Nephron progenitor cell (in vitro differentiated cells): ENCODE results near the gene OR6C65.
"Not testable (repeated sequence)": the region's sequence is repeated elsewhere in the genome, so short reads cannot be mapped to it uniquely, and the experiment has no call there.

Experiments
- DNase-seq: peaks from one replicate; pipeline ENCODE4 v3.0.0; 2021
- H3K27ac Mint-ChIP-seq: 2 replicates; pipeline ENCODE4 v1.8.0; 2021; ENCODE audit warnings: mild to moderate bottlenecking, moderate library complexity, mixed read lengths
- H3K27me3 Mint-ChIP-seq: 2 replicates; pipeline ENCODE4 v1.8.0; 2021; ENCODE audit warnings: mild to moderate bottlenecking, low read depth, mixed read lengths; ENCODE audit not compliant: poor library complexity
- H3K36me3 Mint-ChIP-seq: 2 replicates; pipeline ENCODE4 v1.8.0; 2021; ENCODE audit warnings: low read depth, mixed read lengths
- H3K4me1 Mint-ChIP-seq: 2 replicates; pipeline ENCODE4 v1.8.0; 2021; ENCODE audit warnings: mixed read lengths
- H3K4me3 Mint-ChIP-seq: 2 replicates; pipeline ENCODE4 v1.8.0; 2021; ENCODE audit warnings: mild to moderate bottlenecking, moderate library complexity, mixed read lengths
- H3K9me3 Mint-ChIP-seq: 2 replicates; pipeline ENCODE4 v1.8.0; 2021; ENCODE audit warnings: mild to moderate bottlenecking, moderate library complexity, mixed read lengths
- TF ChIP-seq, protein P1 (sequence below): fragments of 200-600 bp; sonication (generic); IDR thresholded peaks from 2 replicates; pipeline ENCODE4 v1.5.0; 2021; ENCODE audit warnings: antibody characterized with exemption

Gene OR6C65

GRCh38 chr12:55416961-55417360, 16.6 kb downstream of the OR6C65 start:
- Mint-ChIP-seq H3K27me3 (no peaks in the 10 kb centered on the region), H3K27ac (no peak overlapping the region), H3K9me3 (peaks cover 23% of the 10 kb centered on the region), H3K36me3 (peaks cover 12% of the 10 kb centered on the region), H3K4me1 (no peaks in the 10 kb centered on the region), H3K4me3 (no peak overlapping the region)
- DNase-seq, result no peak
- TF ChIP-seq, protein P1, sequence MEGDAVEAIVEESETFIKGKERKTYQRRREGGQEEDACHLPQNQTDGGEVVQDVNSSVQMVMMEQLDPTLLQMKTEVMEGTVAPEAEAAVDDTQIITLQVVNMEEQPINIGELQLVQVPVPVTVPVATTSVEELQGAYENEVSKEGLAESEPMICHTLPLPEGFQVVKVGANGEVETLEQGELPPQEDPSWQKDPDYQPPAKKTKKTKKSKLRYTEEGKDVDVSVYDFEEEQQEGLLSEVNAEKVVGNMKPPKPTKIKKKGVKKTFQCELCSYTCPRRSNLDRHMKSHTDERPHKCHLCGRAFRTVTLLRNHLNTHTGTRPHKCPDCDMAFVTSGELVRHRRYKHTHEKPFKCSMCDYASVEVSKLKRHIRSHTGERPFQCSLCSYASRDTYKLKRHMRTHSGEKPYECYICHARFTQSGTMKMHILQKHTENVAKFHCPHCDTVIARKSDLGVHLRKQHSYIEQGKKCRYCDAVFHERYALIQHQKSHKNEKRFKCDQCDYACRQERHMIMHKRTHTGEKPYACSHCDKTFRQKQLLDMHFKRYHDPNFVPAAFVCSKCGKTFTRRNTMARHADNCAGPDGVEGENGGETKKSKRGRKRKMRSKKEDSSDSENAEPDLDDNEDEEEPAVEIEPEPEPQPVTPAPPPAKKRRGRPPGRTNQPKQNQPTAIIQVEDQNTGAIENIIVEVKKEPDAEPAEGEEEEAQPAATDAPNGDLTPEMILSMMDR, result no peak

- peaks cover 20% of the 10 kb centered on the region for H3K9me3 Mint-ChIP-seq
- TF ChIP-seq, protein P1, result no peak
- no peaks in the 10 kb centered on the region for H3K27me3 Mint-ChIP-seq
- no peak overlapping the region for H3K4me3 Mint-ChIP-seq
- no peaks in the 10 kb centered on the region for H3K4me1 Mint-ChIP-seq
- H3K27ac Mint-ChIP-seq, result no peak overlapping the region
- DNase-seq, result no peak
- H3K36me3 Mint-ChIP-seq, result peaks cover 12% of the 10 kb centered on the region
These were observed 20.1 kb downstream of the OR6C65 start for GRCh38 chr12:55420307-55420962.

DNA sequence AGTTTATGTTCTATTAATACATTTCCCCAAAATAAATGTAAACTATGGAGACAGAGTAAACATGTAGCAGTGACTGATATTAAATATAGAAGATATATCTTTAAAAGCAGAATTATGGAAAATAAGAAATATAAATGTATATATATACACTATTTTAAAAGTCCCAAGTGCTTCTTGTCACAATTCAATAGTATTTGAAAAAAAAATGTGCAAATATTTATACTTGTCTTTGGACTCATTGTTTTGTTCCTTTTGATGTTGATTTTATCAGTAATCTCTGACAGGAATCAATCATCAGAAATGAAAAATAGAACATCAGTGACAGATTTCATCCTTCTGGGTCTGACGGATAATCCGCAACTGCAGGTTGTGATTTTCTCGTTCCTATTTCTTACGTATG, 25.6 kb downstream of the OR6C65 start, which contains the start of gene OR6C76:
OR6C76 (plus strand) TSS at position 301 of the 400 bp plus-strand sequence; CDS start at position 301, 0 bp downstream.
- Mint-ChIP-seq H3K27ac (no peak within 1 kb of the TSS), H3K27me3 (no peaks in the 10 kb centered on the region), H3K4me1 (no peaks in the 10 kb centered on the region), H3K4me3 (no peak within 1 kb of the TSS), H3K36me3 (no peaks in the 10 kb centered on the region), H3K9me3 (no peaks in the 10 kb centered on the region)
- DNase-seq, result no peak
- TF ChIP-seq, protein P1, result no peak

DNA sequence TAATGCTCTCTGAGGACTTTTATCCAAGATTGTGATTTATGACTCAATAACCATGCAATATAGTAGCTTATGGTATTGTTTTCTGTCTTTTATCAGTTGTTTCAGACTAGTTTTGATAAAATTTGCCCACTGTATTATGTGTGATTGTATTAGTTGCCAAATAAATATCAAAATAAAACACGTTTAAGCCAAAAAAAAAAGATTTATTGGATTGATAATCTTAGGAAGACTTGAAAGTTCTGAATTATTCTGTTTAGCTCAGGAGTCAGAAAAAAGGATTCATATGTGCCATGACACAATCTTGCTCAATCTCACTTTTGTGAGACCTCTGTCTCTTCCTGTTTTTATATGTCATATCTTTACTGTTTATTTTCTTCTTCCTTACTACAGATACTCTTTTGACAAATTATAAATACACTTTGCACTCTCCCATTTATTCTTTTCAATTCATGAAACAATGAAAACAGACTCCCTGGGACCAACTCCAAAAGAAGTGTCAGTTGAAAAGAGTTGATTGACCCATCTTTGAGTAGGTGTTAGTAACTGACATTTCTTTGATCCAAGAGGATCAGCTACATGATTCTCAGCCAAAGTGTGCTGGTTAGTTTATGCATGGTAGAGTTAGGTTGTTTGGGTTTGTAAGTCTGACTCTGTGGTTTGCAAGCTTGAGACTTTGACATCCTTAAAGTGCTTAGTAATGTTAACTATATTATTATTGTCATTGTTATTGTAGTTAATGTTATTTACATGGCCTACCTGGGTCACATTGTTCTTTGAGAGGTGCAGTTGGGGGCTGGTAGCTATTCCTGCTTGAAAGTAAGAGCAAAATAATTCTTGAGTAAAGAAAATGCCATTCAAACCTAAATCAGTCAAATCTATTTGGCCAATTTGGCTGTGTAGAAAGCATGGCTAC, 28.3 kb downstream of the OR6C65 start:
- no peak for DNase-seq
- Mint-ChIP-seq H3K9me3 (peaks cover 5% of the 10 kb centered on the region), H3K27me3 (peaks cover 4% of the 10 kb centered on the region), H3K4me3 (no peak overlapping the region), H3K27ac (no peak overlapping the region), H3K36me3 (no peaks in the 10 kb centered on the region), H3K4me1 (no peaks in the 10 kb centered on the region)
- TF ChIP-seq, protein P1, result no peak

GRCh38 chr12:55441233-55441632, 40.9 kb downstream of the OR6C65 start:
- H3K4me1 Mint-ChIP-seq, DNase-seq, H3K4me3 Mint-ChIP-seq, H3K27me3 Mint-ChIP-seq, H3K36me3 Mint-ChIP-seq, H3K27ac Mint-ChIP-seq: not testable (repeated sequence)
- H3K9me3 Mint-ChIP-seq, result peaks cover 32% of the 10 kb centered on the region

DNA sequence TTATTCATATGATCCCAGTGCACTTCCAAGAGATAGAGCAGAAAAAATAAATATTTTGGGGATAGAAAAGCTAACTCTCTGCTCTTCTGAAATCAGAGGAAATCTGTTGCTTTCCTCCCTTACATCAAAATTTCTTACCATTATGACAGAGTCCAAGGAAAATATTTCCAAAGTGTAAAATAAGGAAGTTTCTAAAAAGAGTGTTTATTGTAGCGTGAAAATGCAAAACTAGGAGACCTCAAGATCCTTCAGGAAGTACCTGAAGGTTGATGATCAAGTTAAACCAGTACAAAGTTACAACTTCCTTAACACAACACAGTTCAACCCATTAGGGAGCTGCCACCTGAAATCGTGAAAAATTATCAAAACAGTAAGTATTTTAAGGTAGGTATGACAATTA, 43.4 kb downstream of the OR6C65 start, which contains the start of gene OR6C2:
OR6C2 (plus strand) TSS at position 301 of the 400 bp plus-strand sequence. CDS start 8,138 bp downstream, outside the sequence.
- no peak for DNase-seq
- H3K27me3 Mint-ChIP-seq, result peaks cover 4% of the 10 kb centered on the region

More for the DNA sequence above, 43.4 kb downstream of the OR6C65 start, which contains the start of gene OR6C2:
- Mint-ChIP-seq H3K36me3 (peaks cover 9% of the 10 kb centered on the region), H3K9me3 (peaks cover 32% of the 10 kb centered on the region), H3K4me3 (no peak within 1 kb of the TSS), H3K27ac (no peak within 1 kb of the TSS), H3K4me1 (no peaks in the 10 kb centered on the region)
- TF ChIP-seq, protein P1, result no peak
